Right cardiac atrium (tissue), 5 donors: ENCODE data around the gene GSTO2. TPM values are rescaled to one million over a fixed set of nuclear protein-coding genes. Genes with fewer than 3 reads are reported as not detected.
A peak's percentile ranks its signal among the peaks of the same experiment; 100 is the strongest.
"Not testable (repeated sequence)": the region's sequence is repeated elsewhere in the genome, so short reads cannot be mapped to it uniquely, and the experiment has no call there.

Source experiments
- ATAC-seq, 2 donors: fragments of 200-7000 bp; cut with Tn5 transposase; one replicate each; pipeline versions ENCODE4 v1.8.0 to v1.9.1; 2020; ENCODE audit warnings: moderate library complexity in 2 of 2, mild to moderate bottlenecking in 1 of 2
- DNase-seq, 3 donors: peaks; one replicate each; pipeline ENCODE4 v3.0.0-alpha.2; 2020
- H3K27ac ChIP-seq: one replicate; pipeline ENCODE4 v1.5.1; 2013; ENCODE audit warnings: mild to moderate bottlenecking, low read length, control low read depth, moderate library complexity
- H3K27me3 ChIP-seq: one replicate; pipeline ENCODE4 v1.6.1; 2013; ENCODE audit not compliant: control insufficient read depth, insufficient read depth
- H3K4me1 ChIP-seq: one replicate; pipeline ENCODE4 v1.6.1; 2013; ENCODE audit warnings: low read length; ENCODE audit not compliant: control insufficient read depth, insufficient read depth
- H3K4me3 ChIP-seq: one replicate; pipeline ENCODE4 v1.5.1; 2013; ENCODE audit warnings: low read length, control low read depth
- H3K9me3 ChIP-seq: one replicate; pipeline ENCODE4 v1.6.1; 2013; ENCODE audit warnings: low read length; ENCODE audit not compliant: control insufficient read depth
- WGBS: extraction: QIAGEN DNeasy Blood & Tissue Kit; methylation state at CpG from one replicate; pipeline ENCODE4 v1.1.7; 2013; 5-methylcytosine and 5-hydroxymethylcytosine counted together
- intact Hi-C, 4 donors: fragments of 100-400 bp; cut with DNase I; formaldehyde crosslinking; loops; one replicate each; pipeline versions ENCODE4 v1.11.0 to v1.14.0; 2022 to 2023
- polyA plus RNA-seq: library from polyadenylated mRNA; stranded (reverse); fragments of 200-250 nt; gene quantifications from one replicate; pipeline ENCODE4 v1.2.3, GENCODE V29; 2013
- total RNA-seq, 4 donors: library from RNA; stranded (reverse); fragmentation: NEBNext Ultra II Directional; extraction: Animal tissue kit (Norgen Biotek cat#: 25700); gene quantifications; one replicate each; pipeline ENCODE4 v1.2.1, GENCODE V29; 2021
- donor health status: healthy with polysubstance abuse.
- donor health status: DM: no; HTN: yes; CAD: no.
- donor health status: DM: no; HTN: no; CAD: no.
- donor health status: DM: no; HTN: yes; CAD: no; lungs with severe emphysema.
- donor health status: DM: yes; HTN: yes; CAD: no.

The GSTO2 gene
- total and polyA plus RNA-seq, 5 donors = 0.37 to 1.1 (median 0.58) TPM

- ATAC-seq (no peak), DNase-seq (no peak)
- intact Hi-C loops = no loop called here
These were observed 26.4 kb upstream of the GSTO2 start for GRCh38 chr10:104242545-104242944.

GRCh38 chr10:104243009-104243408, 26.0 kb upstream of the GSTO2 start:
- not testable (repeated sequence) for H3K4me1 ChIP-seq

More at GRCh38 chr10:104242545-104242944, 26.4 kb upstream of the GSTO2 start:
- Histone ChIP-seq H3K9me3 (no peaks in the 10 kb centered on the region), H3K4me3 (no peak overlapping the region), H3K27me3 (no peaks in the 10 kb centered on the region), H3K27ac (no peak overlapping the region), H3K4me1 (no peaks in the 10 kb centered on the region)

DNA sequence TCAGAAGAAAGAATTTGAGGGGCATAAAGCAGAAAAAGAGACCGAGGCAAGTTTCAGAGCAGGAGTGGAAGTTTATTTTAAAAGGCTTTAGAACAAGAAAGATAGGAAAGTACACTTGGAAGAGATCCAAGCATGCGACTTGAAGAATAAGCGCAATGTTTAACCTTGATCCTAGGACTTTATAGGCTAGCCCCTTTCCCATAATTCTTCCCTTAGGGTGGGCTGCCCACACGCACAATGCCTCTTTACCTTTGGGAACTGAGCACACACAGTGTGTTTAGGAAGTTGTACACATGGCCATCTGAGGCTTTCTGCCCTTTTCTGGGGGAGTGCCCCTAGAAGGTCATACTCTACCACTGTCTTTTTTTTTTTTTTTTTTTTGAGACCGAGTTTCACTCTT, 25.5 kb upstream of the GSTO2 start:
- Histone ChIP-seq H3K27me3 (no peaks in the 10 kb centered on the region), H3K9me3 (no peaks in the 10 kb centered on the region), H3K4me1 (no peaks in the 10 kb centered on the region), H3K4me3 (no peak overlapping the region), H3K27ac (no peak overlapping the region)
- intact Hi-C loops = no loop called here
- DNase-seq (no peak), ATAC-seq (no peak)
- WGBS = 68% methylated on average over 5 of the region's 5 CpGs

More at GRCh38 chr10:104243009-104243408, 26.0 kb upstream of the GSTO2 start:
- H3K27ac ChIP-seq, H3K27me3 ChIP-seq, H3K4me3 ChIP-seq, intact Hi-C loops, H3K9me3 ChIP-seq, DNase-seq, ATAC-seq: not testable (repeated sequence)
- 77% methylated on average over 3 of the region's 3 CpGs for WGBS

- Histone ChIP-seq H3K4me1 (no peaks in the 10 kb centered on the region), H3K9me3 (no peaks in the 10 kb centered on the region), H3K27me3 (no peaks in the 10 kb centered on the region), H3K4me3 (no peak overlapping the region), H3K27ac (no peak overlapping the region)
- 95% methylated on average over 34 of the region's 34 CpGs for WGBS
- peak in 1 of 3 donors; percentile 54 for DNase-seq
- intact Hi-C loops = no loop called here
- no peak for ATAC-seq
These were observed 23.8 kb upstream of the GSTO2 start for GRCh38 chr10:104245066-104245632.

DNA sequence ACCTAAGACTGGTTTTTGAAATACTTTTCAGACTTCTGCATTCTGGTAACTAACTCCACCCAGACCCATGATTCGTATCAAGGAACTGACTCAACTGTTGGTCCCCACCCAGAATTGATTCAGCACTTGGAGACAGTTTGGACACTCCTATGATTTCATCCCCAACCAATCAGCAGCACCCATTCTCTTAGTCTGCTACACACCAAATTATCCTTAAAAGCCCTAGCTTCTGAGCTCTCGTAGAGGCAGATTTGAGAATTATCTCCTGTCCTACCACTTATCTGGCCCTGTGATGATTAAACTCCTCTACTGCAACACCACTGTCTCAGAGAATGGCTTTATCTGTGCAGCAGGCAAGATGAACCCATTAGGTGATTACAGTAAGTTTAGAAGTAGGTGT, 22.0 kb upstream of the GSTO2 start:
- H3K27me3 ChIP-seq = no peaks in the 10 kb centered on the region
- H3K4me3 ChIP-seq = no peak overlapping the region
- ATAC-seq = peak; percentile 57 to 93
- no peak overlapping the region for H3K27ac ChIP-seq
- no peaks in the 10 kb centered on the region for H3K9me3 ChIP-seq
- H3K4me1 ChIP-seq = no peaks in the 10 kb centered on the region
- 38% methylated on average over 2 of the region's 2 CpGs for WGBS
- intact Hi-C loops = no loop called here
- no peak for DNase-seq

- no peaks in the 10 kb centered on the region for H3K9me3 ChIP-seq
- ATAC-seq (no peak), DNase-seq (no peak)
- no peak overlapping the region for H3K4me3 ChIP-seq
- H3K4me1 ChIP-seq = no peaks in the 10 kb centered on the region
- WGBS = 75% methylated on average over 3 of the region's 3 CpGs
- no peaks in the 10 kb centered on the region for H3K27me3 ChIP-seq
- no peak overlapping the region for H3K27ac ChIP-seq
- intact Hi-C loops = no loop called here
These were observed 21.4 kb upstream of the GSTO2 start for GRCh38 chr10:104247513-104248146.

- H3K9me3 ChIP-seq, DNase-seq: not testable (repeated sequence)
- WGBS = 88% methylated on average over 11 of the region's 11 CpGs
These were observed 20.1 kb upstream of the GSTO2 start for GRCh38 chr10:104248931-104249330.

DNA sequence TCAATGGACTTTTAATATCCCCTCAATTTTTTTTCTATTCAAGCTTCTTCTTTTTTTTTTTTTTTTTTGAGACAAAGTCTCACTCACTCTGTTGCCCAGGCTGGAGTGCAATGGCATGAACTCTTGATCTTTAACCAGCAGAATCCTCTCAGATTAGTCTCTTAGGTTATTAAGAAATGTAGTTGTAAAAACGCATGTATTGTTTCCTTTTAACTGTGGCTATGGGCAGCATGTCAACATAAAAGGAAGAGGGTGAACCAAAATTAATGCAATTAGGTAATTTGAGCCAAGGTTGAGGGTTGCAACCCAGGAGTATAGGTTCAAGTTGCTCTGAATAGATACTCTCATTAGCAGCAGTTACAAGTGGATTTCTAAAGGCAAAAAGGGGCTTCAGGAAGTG, 18.6 kb upstream of the GSTO2 start:
- no peaks in the 10 kb centered on the region for H3K9me3 ChIP-seq
- no peak overlapping the region for H3K27ac ChIP-seq
- H3K4me1 ChIP-seq = no peaks in the 10 kb centered on the region
- no peak overlapping the region for H3K4me3 ChIP-seq
- ATAC-seq = no peak
- intact Hi-C loops = no loop called here
- no peak for DNase-seq
- no peaks in the 10 kb centered on the region for H3K27me3 ChIP-seq
- WGBS = 60% methylated on average over 1 of the region's 1 CpG

More at GRCh38 chr10:104248931-104249330, 20.1 kb upstream of the GSTO2 start:
- H3K27me3 ChIP-seq, H3K4me3 ChIP-seq, ATAC-seq, H3K27ac ChIP-seq, intact Hi-C loops, H3K4me1 ChIP-seq: not testable (repeated sequence)

GRCh38 chr10:104251443-104251842, 17.5 kb upstream of the GSTO2 start:
- Histone ChIP-seq H3K27me3 (no peaks in the 10 kb centered on the region), H3K27ac (no peak overlapping the region), H3K4me1 (no peaks in the 10 kb centered on the region), H3K9me3 (no peaks in the 10 kb centered on the region), H3K4me3 (no peak overlapping the region)
- DNase-seq (no peak), ATAC-seq (no peak)
- intact Hi-C loops = no loop called here
- 94% methylated on average over 6 of the region's 6 CpGs for WGBS

DNA sequence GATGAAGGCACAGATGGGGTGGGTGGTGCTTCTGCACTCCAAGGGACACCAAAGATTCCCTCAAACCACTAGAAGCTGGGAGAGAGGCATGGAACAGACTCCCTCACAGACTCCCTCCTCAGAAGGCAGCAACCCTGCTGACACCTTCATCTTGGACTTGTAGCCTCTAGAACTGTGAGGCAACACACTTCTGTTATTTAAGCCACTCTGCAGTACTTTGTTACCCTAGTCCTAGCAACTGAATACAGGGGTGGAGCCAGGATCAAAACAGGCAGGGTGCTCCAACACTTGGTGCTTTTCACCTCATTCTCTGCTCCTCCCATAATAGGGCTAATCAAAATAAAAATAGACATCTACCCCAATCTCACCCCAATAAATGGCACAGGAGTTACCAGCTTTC, 16.6 kb upstream of the GSTO2 start:
- H3K27ac ChIP-seq = no peak overlapping the region
- H3K9me3 ChIP-seq = no peaks in the 10 kb centered on the region
- H3K4me1 ChIP-seq = no peaks in the 10 kb centered on the region
- H3K27me3 ChIP-seq = no peaks in the 10 kb centered on the region
- no peak for ATAC-seq
- DNase-seq = no peak
- intact Hi-C loops = no loop called here
- H3K4me3 ChIP-seq = no peak overlapping the region

GRCh38 chr10:104253106-104253505, 15.9 kb upstream of the GSTO2 start:
- no peak for ATAC-seq
- intact Hi-C loops = no loop called here

More at GRCh38 chr10:104253106-104253505, 15.9 kb upstream of the GSTO2 start:
- WGBS = 83% methylated on average over 2 of the region's 2 CpGs
- peaks cover 2% of the 10 kb centered on the region for H3K4me1 ChIP-seq
- H3K9me3 ChIP-seq = no peaks in the 10 kb centered on the region
- no peak for DNase-seq
- H3K27me3 ChIP-seq = no peaks in the 10 kb centered on the region
- H3K4me3 ChIP-seq = no peak overlapping the region
- H3K27ac ChIP-seq = no peak overlapping the region
